ENCODE results near the gene SND1.
A peak's percentile ranks its signal among the peaks of the same experiment; 100 is the strongest.

The SND1 gene

GRCh38 chr7:128121711-128122530, 469.9 kb downstream of the SND1 start:
- DNase-seq (ENCODE audit: extremely low read depth in 1 of 2, low read depth in 1 of 2), result no peak

GRCh38 chr7:128122576-128123290, 470.7 kb downstream of the SND1 start:
- no peak for DNase-seq (ENCODE audit: extremely low read depth in 1 of 2, low read depth in 1 of 2)

- no peak for DNase-seq (ENCODE audit: extremely low read depth in 1 of 2, low read depth in 1 of 2)
Observed at GRCh38 chr7:128123291-128124037, 471.5 kb downstream of the SND1 start.

GRCh38 chr7:128124786-128125185, 472.8 kb downstream of the SND1 start:
- no peak for DNase-seq (ENCODE audit: extremely low read depth in 1 of 2, low read depth in 1 of 2)

- no peak for DNase-seq (ENCODE audit: extremely low read depth in 1 of 2, low read depth in 1 of 2)
Observed at GRCh38 chr7:128125816-128126215, 473.8 kb downstream of the SND1 start.

- no peak for DNase-seq (ENCODE audit: extremely low read depth in 1 of 2, low read depth in 1 of 2)
Observed at GRCh38 chr7:128128401-128128800, 476.4 kb downstream of the SND1 start.

GRCh38 chr7:128129224-128129864, 477.4 kb downstream of the SND1 start:
- DNase-seq (ENCODE audit: extremely low read depth in 1 of 2, low read depth in 1 of 2), result no peak

- DNase-seq (ENCODE audit: extremely low read depth in 1 of 2, low read depth in 1 of 2), result no peak
Observed at GRCh38 chr7:128131115-128131514, 479.1 kb downstream of the SND1 start.

GRCh38 chr7:128131731-128132130, 479.7 kb downstream of the SND1 start:
- DNase-seq (ENCODE audit: extremely low read depth in 1 of 2, low read depth in 1 of 2), result no peak

GRCh38 chr7:128132426-128133069, 480.6 kb downstream of the SND1 start:
- no peak for DNase-seq (ENCODE audit: extremely low read depth in 1 of 2, low read depth in 1 of 2)

GRCh38 chr7:128135159-128135514, 483.1 kb downstream of the SND1 start:
- no peak for DNase-seq (ENCODE audit: extremely low read depth in 1 of 2, low read depth in 1 of 2)

- DNase-seq (ENCODE audit: extremely low read depth in 1 of 2, low read depth in 1 of 2), result peak; percentile 42 to 45
Observed at GRCh38 chr7:128135515-128136214, 483.7 kb downstream of the SND1 start.

GRCh38 chr7:128136215-128136597, 484.2 kb downstream of the SND1 start:
- DNase-seq (ENCODE audit: extremely low read depth in 1 of 2, low read depth in 1 of 2), result no peak

GRCh38 chr7:128137181-128137580, 485.2 kb downstream of the SND1 start:
- no peak for DNase-seq (ENCODE audit: extremely low read depth in 1 of 2, low read depth in 1 of 2)

GRCh38 chr7:128139406-128139805, 487.4 kb downstream of the SND1 start:
- DNase-seq (ENCODE audit: extremely low read depth in 1 of 2, low read depth in 1 of 2), result no peak

- no peak for DNase-seq (ENCODE audit: extremely low read depth in 1 of 2, low read depth in 1 of 2)
Observed at GRCh38 chr7:128141683-128142195, 489.7 kb downstream of the SND1 start.

All from stimulated activated CD8-positive, alpha-beta memory T cell treated with anti-CD3 and anti-CD28 coated beads, Interleukin-7, amount 100 ng/mL, for 48 hours (primary cell).